GM23248 (cell line): Measurements from ENCODE around the gene UXT.

Experiments used
- EZH2 ChIP-seq: fragments of 200-600 bp; sonication (generic); IDR thresholded peaks from 2 replicates; pipeline ENCODE4 v1.6.1; 2018; ENCODE audit warnings: antibody characterized with exemption, mild to moderate bottlenecking; ENCODE audit not compliant: insufficient read depth, poor library complexity, severe bottlenecking
- EZH2phosphoT487 ChIP-seq: fragments of 200-600 bp; sonication (generic); IDR thresholded peaks from 2 replicates; pipeline ENCODE4 v1.6.1; 2018; ENCODE audit warnings: antibody characterized with exemption, moderate library complexity, mild to moderate bottlenecking, low read depth; ENCODE audit not compliant: insufficient read depth

DNA sequence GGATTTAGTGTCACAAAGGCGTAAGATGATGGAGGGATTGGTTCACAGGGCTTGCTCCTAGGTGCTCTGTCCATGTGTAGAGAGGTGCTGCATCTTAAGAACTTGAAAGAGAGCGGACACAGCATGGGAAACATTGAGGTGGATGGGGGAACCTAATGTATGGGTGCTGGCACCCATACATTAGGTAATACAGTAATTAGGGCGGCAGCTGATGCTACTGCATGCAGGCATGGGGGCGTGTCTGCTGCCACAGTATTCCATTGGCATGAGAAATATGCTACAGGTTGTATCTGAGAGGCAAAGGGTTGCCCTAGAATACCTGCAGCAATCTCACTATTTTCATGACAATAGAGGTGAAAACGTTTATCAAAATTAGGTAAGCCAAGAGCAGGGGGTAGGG lies 45.8 kb upstream of the UXT start:
- TF ChIP-seq EZH2phosphoT487 (no peak), EZH2 (no peak)
